GM19025 (cell line): Measurements from ENCODE around the gene PSMB10.
A peak's percentile ranks its signal among the peaks of the same experiment; 100 is the strongest.

Source experiments
- ATAC-seq: cut with Tn5 transposase; IDR thresholded peaks from one replicate; pipeline ENCODE4 v1.9.1; 2021; ENCODE audit warnings: mild to moderate bottlenecking, low read depth, moderate library complexity; ENCODE audit not compliant: unreplicated experiment

Gene PSMB10

DNA sequence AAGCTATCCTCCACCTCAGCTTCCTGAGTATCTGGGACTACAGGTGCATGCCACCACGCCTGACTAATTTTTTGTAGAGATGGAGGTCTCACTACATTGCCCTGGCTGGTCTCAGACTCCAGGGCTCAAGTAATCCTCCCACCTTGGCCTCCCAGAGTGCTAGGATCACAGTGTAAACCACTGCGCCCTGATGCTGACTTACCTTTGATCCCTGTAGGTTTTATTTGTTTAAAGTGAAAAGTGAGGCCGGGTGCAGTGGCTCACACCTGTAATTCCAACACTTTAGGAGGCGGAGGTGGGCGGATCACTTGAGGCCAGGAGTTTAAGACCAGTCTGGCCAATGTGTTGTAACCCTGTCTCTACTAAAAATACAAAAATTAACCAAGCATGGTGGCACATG is 34.9 kb downstream of the PSMB10 start:
- ATAC-seq = no peak

DNA sequence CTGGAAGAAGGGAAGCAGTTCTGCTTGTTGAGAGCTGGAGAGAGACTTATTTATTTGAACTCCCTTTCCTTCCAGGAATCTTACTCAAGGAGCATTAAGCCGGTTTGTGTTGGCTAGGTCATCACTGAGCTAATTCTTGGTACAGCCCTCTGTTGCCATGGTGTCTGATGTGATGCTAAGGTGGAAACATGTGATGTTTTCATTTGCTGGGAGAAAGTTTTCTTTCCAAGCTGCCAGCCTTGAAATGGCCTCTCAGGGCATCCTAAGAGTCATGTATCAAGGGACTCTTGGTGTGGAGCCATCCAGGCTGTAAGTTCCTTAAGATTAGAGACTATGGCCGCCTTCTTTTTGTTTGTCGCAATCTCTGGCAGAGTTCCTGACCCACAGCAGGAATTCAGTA is 39.4 kb downstream of the PSMB10 start:
- ATAC-seq = no peak

DNA sequence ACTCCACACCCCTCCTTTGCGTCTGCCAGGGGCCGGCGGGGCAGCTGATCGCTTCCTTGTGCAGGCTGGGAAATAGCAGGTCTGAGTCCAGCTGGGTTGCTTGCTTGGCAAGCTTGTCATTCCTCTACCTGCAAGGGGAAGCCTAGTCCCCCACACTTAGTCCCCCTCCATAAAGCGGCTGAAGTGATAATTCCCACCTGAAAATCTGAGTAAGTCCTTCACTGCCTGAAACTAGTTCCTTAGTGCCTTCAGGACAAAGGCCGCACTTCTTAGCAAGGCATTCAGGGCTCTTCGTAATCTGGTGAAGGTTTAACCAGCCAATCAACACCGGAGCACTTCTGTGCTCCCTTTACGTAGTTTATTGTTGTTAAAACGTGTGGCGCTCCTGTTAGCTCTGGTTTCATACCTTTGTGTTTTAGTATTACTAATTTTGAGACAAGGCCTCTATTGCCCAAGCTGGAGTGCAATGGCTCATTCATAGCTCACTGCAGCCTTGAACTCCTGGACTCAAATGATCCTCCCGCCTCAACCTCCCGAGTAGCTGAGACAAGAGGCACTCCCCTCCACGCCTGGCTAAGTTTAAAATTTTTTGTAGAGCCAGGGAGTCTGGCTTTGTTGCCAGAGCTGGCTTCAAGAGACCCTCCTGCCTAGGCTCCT is 42.8 kb downstream of the PSMB10 start:
- no peak for ATAC-seq

DNA sequence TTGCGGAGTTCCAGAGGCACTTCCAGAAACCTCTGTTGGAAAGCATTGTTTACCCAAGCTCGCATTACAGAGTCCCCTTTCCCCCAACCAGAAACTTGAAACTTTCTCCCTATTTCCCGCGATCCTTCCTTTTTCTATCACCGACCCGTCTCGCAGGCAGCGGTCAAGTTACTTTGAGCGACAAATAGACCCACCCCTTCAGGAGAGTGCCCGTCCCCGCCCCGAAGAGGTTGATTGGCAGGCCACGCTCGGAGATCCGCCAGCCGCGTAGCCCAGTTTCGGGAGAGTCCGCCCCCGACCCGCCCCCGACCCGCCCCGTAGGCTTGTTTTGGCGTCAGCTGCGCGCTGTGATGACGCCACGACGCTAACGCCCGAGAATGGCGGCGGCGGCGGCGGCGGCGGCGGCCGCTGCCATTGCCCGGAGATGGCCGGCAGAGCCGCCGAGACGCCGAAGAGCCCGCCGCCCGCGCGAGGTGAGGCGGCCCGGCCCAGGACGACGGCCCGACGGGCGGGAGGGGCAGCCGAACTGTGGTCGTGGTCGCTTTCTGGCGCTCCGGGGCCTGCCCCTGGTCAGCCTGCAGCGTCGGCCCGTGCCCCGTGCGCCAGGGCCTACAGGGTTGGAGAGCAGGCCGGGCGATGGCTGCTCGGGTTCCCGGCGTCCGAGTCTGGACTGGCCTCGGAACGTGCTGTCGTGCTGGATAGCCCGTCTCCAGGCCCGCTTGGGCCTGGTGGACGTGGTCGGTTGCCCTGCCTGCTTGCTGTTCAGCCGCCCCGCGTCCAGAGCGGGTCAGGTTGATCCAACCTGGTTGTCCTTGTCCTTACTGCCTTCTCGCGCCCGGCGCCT is 43.5 kb downstream of the PSMB10 start, which contains the start of gene PSKH1:
TSS of gene PSKH1 (plus strand) at position 356 of the 844 bp plus-strand sequence. CDS start 15,496 bp downstream, outside the sequence.
- ATAC-seq = peak; percentile 87

DNA sequence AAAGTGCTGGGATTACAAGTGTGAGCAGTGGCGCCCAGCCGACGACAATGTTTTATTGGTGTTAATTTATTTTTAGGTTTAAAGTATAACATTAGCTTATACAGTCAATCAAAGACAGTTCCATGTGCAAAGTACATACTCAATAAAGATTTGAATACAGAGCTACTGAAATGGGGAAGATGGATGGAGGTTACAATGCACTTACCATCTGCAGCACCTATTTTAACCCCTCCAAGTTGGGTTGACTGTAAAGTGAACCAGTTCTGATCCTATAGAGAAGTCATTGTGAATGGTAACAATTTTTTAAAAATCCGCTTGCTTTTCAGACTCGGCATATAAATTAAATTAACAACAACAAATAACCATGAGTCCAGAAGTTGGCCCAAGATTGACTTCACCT is 44.3 kb downstream of the PSMB10 start:
- ATAC-seq = no peak

DNA sequence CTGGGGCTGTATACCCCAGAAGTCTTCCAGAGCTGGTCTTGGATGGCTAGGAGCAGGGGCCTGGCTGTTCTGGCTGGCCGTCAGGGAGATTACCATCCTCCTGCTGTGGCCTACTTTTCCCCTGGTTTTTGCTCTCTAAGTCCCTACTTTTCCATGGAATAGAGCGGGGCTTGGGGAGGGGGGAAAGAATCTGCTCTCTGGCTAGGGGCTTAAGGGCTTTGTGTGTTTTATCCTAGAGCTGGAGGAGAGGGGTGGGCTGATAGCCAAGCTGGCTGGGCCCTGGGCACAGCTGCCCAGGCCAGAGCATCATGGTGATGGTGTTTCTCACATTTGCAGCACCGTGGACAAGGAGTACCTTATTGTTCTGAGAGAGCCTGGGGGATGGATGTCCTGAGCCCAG is 48.3 kb downstream of the PSMB10 start:
- ATAC-seq = no peak

DNA sequence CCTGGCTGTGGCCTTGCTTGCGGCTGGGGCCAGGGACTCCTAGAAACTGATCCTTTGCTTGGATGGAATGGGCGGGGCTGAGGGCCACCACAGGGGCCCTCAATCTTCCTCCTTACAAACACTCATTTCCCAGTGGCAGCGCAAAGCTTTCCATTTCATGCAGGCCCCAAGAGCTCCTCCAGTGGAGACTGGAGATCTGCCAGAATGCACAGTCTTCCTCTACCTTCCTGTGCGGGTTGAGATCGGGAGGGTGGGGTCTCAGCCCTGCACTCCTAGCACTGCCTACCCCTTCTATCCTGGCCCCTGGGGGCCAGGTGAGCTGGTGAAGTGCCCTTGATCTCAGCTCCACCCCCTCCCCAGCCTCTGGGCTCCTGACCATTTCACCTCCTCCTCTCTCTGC is 50.3 kb downstream of the PSMB10 start:
- no peak for ATAC-seq

DNA sequence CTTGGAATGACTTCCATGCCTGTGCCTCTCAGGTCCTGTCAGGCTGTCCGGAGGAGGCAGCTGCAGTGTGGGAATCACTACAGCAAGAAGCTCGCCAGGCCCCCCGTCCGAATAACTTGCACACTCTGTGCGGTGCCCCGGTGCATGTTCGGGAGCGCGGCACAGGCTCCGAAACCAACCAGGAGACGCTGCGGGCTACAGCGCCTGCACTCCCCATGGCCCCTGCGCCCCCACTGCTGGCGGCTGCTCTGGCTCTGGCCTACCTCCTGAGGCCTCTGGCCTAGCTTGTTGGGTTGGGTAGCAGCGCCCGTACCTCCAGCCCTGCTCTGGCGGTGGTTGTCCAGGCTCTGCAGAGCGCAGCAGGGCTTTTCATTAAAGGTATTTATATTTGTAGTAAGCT is 50.7 kb downstream of the PSMB10 start:
- ATAC-seq = no peak

DNA sequence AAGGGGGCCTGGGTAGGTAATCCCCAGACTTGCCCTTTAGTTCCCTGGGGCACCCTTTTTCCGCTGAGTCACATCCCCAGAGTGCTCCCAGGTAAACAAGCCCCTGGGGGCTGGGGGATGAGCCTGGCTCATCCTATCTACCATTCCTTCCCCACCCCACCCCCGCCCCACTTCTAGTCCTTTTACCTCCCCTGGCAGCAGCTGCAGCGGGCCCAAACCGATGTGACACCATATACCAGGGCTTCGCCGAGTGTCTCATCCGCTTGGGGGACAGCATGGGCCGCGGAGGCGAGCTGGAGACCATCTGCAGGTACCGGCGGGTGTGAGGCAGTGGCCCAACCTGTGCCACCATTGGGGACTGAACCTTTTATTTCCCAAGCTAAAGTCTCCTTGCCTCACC is 51.1 kb downstream of the PSMB10 start:
- ATAC-seq = no peak

DNA sequence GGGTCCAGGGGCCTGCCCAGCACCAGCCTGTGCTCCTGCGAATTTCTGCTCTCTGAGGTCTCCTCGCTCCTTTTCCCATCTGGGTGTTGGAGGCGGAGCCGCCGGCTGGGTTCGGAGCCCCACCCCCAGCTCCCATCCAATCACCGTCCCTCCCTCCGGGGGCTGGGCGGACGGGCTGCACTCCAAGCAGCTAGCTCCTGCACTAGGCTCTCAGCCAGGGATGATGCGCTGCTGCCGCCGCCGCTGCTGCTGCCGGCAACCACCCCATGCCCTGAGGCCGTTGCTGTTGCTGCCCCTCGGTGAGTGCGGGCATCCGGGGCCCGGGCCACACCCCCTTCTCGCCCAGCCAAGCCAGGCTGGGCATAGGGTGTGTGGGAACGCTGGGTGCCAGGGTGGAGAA is 52.0 kb downstream of the PSMB10 start, which contains the start of gene NRN1L:
TSS of gene NRN1L (plus strand) at position 202 of the 400 bp plus-strand sequence. CDS start at position 221, 19 bp downstream.
- ATAC-seq = no peak
